GM12878 (cell line): ENCODE results near the gene UBQLN1. TPM values are rescaled to one million over a fixed set of nuclear protein-coding genes. Genes with fewer than 3 reads are reported as not detected.

Experiments used
- ATAC-seq: fragments of 200-7000 bp; cut with Tn5 transposase; 3 replicates; pipeline ENCODE4 v1.9.1; 2020; ENCODE audit warnings: mild to moderate bottlenecking, moderate library complexity
- BruUV-seq: library from RNA; stranded (reverse); fragments of 400-500 nt; replicated peaks from 2 replicates; lab custom pipeline; 2021; lab: Mats Ljungman, UMichigan
- CTCF ChIA-PET: fragments of 300-600 bp; sonication (Branson Sonifier 250); formaldehyde crosslinking; extraction: SDS; loops from one replicate; lab custom pipeline; 2021; ENCODE audit warnings: inconsistent platforms; lab: Yijun Ruan, JAX
- POLR2A ChIA-PET: fragments of 350-600 bp; formaldehyde crosslinking; extraction: SDS; loops from one replicate; lab custom pipeline; 2021; ENCODE audit warnings: inconsistent platforms; lab: Charles Lee
- RAD21 ChIA-PET: fragments of 300-600 bp; sonication (Branson Sonifier 250); formaldehyde crosslinking; loops from one replicate; lab custom pipeline; 2023; ENCODE audit warnings: antibody characterized with exemption; ENCODE audit not compliant: unreplicated experiment; lab: Charles Lee
- SMC1A ChIA-PET: fragments of 300-600 bp; sonication (Branson Sonifier 250); formaldehyde crosslinking; loops from one replicate; lab custom pipeline; 2023; ENCODE audit not compliant: unreplicated experiment, uncharacterized antibody; lab: Charles Lee
- DNase-seq: peaks from one replicate; pipeline ENCODE4 v3.0.0-alpha.2; 2011; ENCODE audit warnings: low read depth, low spot score
- FAIRE-seq: peaks from 3 replicates; lab custom pipeline; 2011; peaks lifted over from hg19 to GRCh38; lab: Jason Lieb, UNC
- H2AFZ ChIP-seq: 2 replicates; pipeline ENCODE4 v1.6.0; 2011; ENCODE audit warnings: low read depth, low read length, control low read depth; ENCODE audit not compliant: control insufficient read depth
- H3K27ac ChIP-seq: 2 replicates; pipeline ENCODE4 v1.5.1; 2011; ENCODE audit warnings: control low read depth; ENCODE audit not compliant: control insufficient read depth, insufficient read depth
- H3K27me3 ChIP-seq, 2 experiments: replicated peaks in 1 of 2; 2 replicates each; pipeline versions ENCODE4 v1.6.0 to v1.6.1; 2011; ENCODE audit warnings: low read length in 1 of 2; ENCODE audit not compliant: control insufficient read depth in 2 of 2, insufficient read depth in 2 of 2
- H3K36me3 ChIP-seq, 2 experiments: 2 replicates each; pipeline ENCODE4 v1.5.1; 2011; ENCODE audit warnings: low read length in 1 of 2; ENCODE audit not compliant: control insufficient read depth in 2 of 2, insufficient read depth in 2 of 2
- H3K4me1 ChIP-seq: 2 replicates; pipeline ENCODE4 v1.6.1; 2011; ENCODE audit warnings: mild to moderate bottlenecking, low read length, moderate library complexity, mixed read lengths; ENCODE audit not compliant: control insufficient read depth, insufficient read depth
- H3K4me2 ChIP-seq: 2 replicates; pipeline ENCODE4 v1.6.0; 2011; ENCODE audit warnings: control low read depth; ENCODE audit not compliant: control insufficient read depth, insufficient read depth
- H3K4me3 ChIP-seq: fragments of 200-600 bp; sonication (generic); 2 replicates; pipeline ENCODE4 v1.5.1; 2016
- H3K79me2 ChIP-seq: 2 replicates; pipeline ENCODE4 v1.6.0; 2011; ENCODE audit warnings: low read length; ENCODE audit not compliant: control insufficient read depth, insufficient read depth
- H3K9ac ChIP-seq: 2 replicates; pipeline ENCODE4 v1.8.0; 2011; ENCODE audit warnings: low read length, control low read depth, mixed read lengths; ENCODE audit not compliant: control insufficient read depth, insufficient read depth
- H3K9me3 ChIP-seq: replicated peaks from 3 replicates; pipeline ENCODE4 v1.5.1; 2011; ENCODE audit warnings: mild to moderate bottlenecking, low read length; ENCODE audit not compliant: control insufficient read depth, insufficient read depth
- H4K20me1 ChIP-seq: 2 replicates; pipeline ENCODE4 v1.6.0; 2011; ENCODE audit not compliant: control insufficient read depth, insufficient read depth
- CHD4 ChIP-seq: fragments of 200-600 bp; sonication (generic); IDR thresholded peaks from 2 replicates; pipeline ENCODE4 v1.6.1; 2016; ENCODE audit warnings: mild to moderate bottlenecking
- EZH2 ChIP-seq: IDR thresholded peaks from 2 replicates; pipeline ENCODE4 v1.6.1; 2012; ENCODE audit warnings: low read depth, mild to moderate bottlenecking, control low read depth, inconsistent platforms, low read length, borderline replicate concordance; ENCODE audit not compliant: control insufficient read depth
- IKZF1 ChIP-seq: fragments of 450-650 bp; conservative IDR thresholded peaks from 2 replicates; pipeline ENCODE4 v1.6.1; 2017; ENCODE audit warnings: antibody characterized with exemption, mild to moderate bottlenecking
- IRF4 ChIP-seq: IDR thresholded peaks from 2 replicates; pipeline ENCODE4 v1.6.1; 2011; ENCODE audit warnings: low read depth, low read length
- LARP7 ChIP-seq: fragments of 450-650 bp; IDR thresholded peaks from 2 replicates; pipeline ENCODE4 v1.6.1; 2017; ENCODE audit warnings: mild to moderate bottlenecking
- MEF2B ChIP-seq: fragments of 450-650 bp; IDR thresholded peaks from 2 replicates; pipeline ENCODE4 v1.6.1; 2018; ENCODE audit warnings: mild to moderate bottlenecking, moderate library complexity; ENCODE audit not compliant: partially characterized antibody, poor library complexity, severe bottlenecking
- MXI1 ChIP-seq: fragments of 150-350 bp; IDR thresholded peaks from 2 replicates; pipeline ENCODE4 v1.6.1; 2011; ENCODE audit warnings: low read depth, mild to moderate bottlenecking, inconsistent platforms, low read length, improper control_type of control experiment
- NBN ChIP-seq: fragments of 450-650 bp; IDR thresholded peaks from 2 replicates; pipeline ENCODE4 v1.6.1; 2016
- NFYB ChIP-seq: IDR thresholded peaks from 2 replicates; pipeline ENCODE4 v1.6.1; 2011; ENCODE audit warnings: low read depth, mild to moderate bottlenecking, low read length, improper control_type of control experiment, moderate library complexity; ENCODE audit not compliant: insufficient read depth
- NR2C2 ChIP-seq: IDR thresholded peaks from 2 replicates; pipeline ENCODE4 v1.6.1; 2011; ENCODE audit warnings: borderline replicate concordance, low read depth; ENCODE audit not compliant: control insufficient read depth, insufficient read length
- POLR2A ChIP-seq: IDR thresholded peaks from 2 replicates; pipeline ENCODE4 v1.6.1; 2011; ENCODE audit warnings: low read depth, mild to moderate bottlenecking, low read length
- RAD51 ChIP-seq: fragments of 450-650 bp; IDR thresholded peaks from 2 replicates; pipeline ENCODE4 v1.6.1; 2016; ENCODE audit warnings: moderate library complexity, mild to moderate bottlenecking, inconsistent platforms
- RCOR1 ChIP-seq: conservative IDR thresholded peaks from 2 replicates; pipeline ENCODE4 v1.6.1; 2012; ENCODE audit warnings: low read depth, low read length, improper control_type of control experiment
- RFX5 ChIP-seq: IDR thresholded peaks from 2 replicates; pipeline ENCODE4 v1.6.1; 2011; ENCODE audit warnings: low read depth, low read length, improper control_type of control experiment
- SREBF2 ChIP-seq: IDR thresholded peaks from 2 replicates; pipeline ENCODE4 v1.6.1; 2012; ENCODE audit warnings: mild to moderate bottlenecking, low read length
- YBX1 ChIP-seq: fragments of 450-650 bp; IDR thresholded peaks from 2 replicates; pipeline ENCODE4 v1.6.1; 2016; ENCODE audit warnings: antibody characterized with exemption
- ZNF622 ChIP-seq: fragments of 450-650 bp; IDR thresholded peaks from 2 replicates; pipeline ENCODE4 v1.6.1; 2017; ENCODE audit warnings: mild to moderate bottlenecking, inconsistent platforms
- WGBS: methylation state at CpG from one replicate; pipeline ENCODE4 v1.1.6; 2016; ENCODE audit warnings: low lambda C conversion rate; ENCODE audit not compliant: insufficient replicate concordance, insufficient coverage; ENCODE audit errors: missing lambda C conversion rate; 5-methylcytosine and 5-hydroxymethylcytosine counted together
- in situ Hi-C: fragments of 300-500 bp; cut with MboI; formaldehyde crosslinking; loops from 9 replicates; pipeline ENCODE4 v1.14.3; 2018; ENCODE audit warnings: mixed read lengths
- intact Hi-C: fragments of 100-400 bp; cut with micrococcal nuclease; formaldehyde crosslinking; loops from one replicate; pipeline ENCODE4 v1.14.2; 2022; ENCODE audit not compliant: unreplicated experiment
- polyA plus RNA-seq, 11 experiments: library from polyadenylated mRNA; depleted of rRNA in 4 of 11; unstranded in 6 of 11; stranded (reverse) in 5 of 11; fragments of >200 nt; fragmentation: Nextera tagmentation in 4 of 11; fragmentation: Illumina TruSeq in 1 of 11; extraction: Ambion mirVana in 4 of 11; extraction: Trizol in 1 of 11; gene quantifications; 1 replicate in 1 of 11; 2 replicates in 10 of 11; pipeline versions ENCODE4 v1.2.1 to v1.2.3, GENCODE V29; 2011 to 2016; ENCODE audit warnings: inconsistent platforms in 2 of 11, missing spikeins in 2 of 11, low read depth in 1 of 11
- total RNA-seq, 4 experiments: library from RNA; depleted of rRNA in 3 of 4; stranded (reverse); fragments of >200 nt in 3 of 4; fragmentation: Illumina TruSeq in 1 of 4; extraction: Trizol in 1 of 4; gene quantifications; 2 replicates each; pipeline versions ENCODE4 v1.2.1 to v1.2.3, GENCODE V29; 2013 to 2021
- TF ChIP-seq, protein P1 (sequence below): IDR thresholded peaks from 2 replicates; pipeline ENCODE4 v1.6.1; 2012; ENCODE audit warnings: low read depth, low read length, improper control_type of control experiment
- TF ChIP-seq, protein P2 (sequence below): IDR thresholded peaks from 2 replicates; pipeline ENCODE4 v1.6.1; 2011; ENCODE audit warnings: mild to moderate bottlenecking, low read depth, low read length, moderate library complexity; ENCODE audit not compliant: insufficient replicate concordance

Gene UBQLN1
- total and polyA plus RNA-seq, 10 of the 15 experiments (the other 5 are each of a cell fraction or from before 2014, with no cell fraction given): 12.4 to 118 (median 66.1) TPM

DNA sequence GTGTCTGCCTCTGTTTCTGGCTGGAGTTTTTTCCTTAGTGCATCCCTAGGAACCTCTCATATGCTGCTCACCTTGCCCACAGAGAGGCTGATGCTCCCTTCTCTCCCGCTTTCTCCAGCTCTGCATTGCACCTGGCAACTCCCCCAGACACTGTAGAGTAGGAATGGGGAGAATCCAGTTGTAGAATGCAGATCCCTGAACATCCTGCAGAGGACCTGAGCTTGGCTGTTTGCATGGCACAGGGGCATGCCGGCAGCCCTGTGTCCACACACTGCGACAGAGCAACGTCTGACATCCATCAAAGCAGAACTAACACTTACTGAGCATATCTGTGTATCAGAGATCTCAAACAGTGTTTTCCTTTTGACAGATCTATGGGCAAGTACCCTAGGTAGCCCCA is 65.0 kb downstream of the UBQLN1 start:
- Histone ChIP-seq H3K4me1 (no peaks in the 10 kb centered on the region), H3K9me3 (no peaks in the 10 kb centered on the region), H3K27me3 (no peaks in the 10 kb centered on the region), H3K27ac (no peak overlapping the region), H3K36me3 (peaks cover 0 to 7% of the 10 kb centered on the region in 2 experiments; a peak in 3 of 4 replicates)
- no peak for FAIRE-seq
- no TSS peak for BruUV-seq
- ChIA-PET CTCF (interaction anchor here (2.6 kb wide), 1 partner anchor 22 kb away, joined by 13 read pairs; no protein-coding TSS in a partner anchor), POLR2A (no interaction called here)
- DNase-seq: no peak
- WGBS: 79% methylated on average over 4 of the region's 4 CpGs
- in situ Hi-C loops: no loop called here
- TF ChIP-seq YBX1 (no peak), CHD4 (no peak), RCOR1 (no peak), MXI1 (no peak), POLR2A (no peak; the same call in 1 of the 2 replicates), NFYB (no peak), EZH2 (no peak), NR2C2 (no peak), IRF4 (no peak), ZNF622 (no peak), LARP7 (no peak), IKZF1 (no peak), SREBF2 (no peak), NBN (no peak), MEF2B (no peak), RAD51 (no peak), RFX5 (no peak)
- TF ChIP-seq, protein P1, sequence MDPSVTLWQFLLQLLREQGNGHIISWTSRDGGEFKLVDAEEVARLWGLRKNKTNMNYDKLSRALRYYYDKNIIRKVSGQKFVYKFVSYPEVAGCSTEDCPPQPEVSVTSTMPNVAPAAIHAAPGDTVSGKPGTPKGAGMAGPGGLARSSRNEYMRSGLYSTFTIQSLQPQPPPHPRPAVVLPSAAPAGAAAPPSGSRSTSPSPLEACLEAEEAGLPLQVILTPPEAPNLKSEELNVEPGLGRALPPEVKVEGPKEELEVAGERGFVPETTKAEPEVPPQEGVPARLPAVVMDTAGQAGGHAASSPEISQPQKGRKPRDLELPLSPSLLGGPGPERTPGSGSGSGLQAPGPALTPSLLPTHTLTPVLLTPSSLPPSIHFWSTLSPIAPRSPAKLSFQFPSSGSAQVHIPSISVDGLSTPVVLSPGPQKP: no peak
- TF ChIP-seq, protein P2, sequence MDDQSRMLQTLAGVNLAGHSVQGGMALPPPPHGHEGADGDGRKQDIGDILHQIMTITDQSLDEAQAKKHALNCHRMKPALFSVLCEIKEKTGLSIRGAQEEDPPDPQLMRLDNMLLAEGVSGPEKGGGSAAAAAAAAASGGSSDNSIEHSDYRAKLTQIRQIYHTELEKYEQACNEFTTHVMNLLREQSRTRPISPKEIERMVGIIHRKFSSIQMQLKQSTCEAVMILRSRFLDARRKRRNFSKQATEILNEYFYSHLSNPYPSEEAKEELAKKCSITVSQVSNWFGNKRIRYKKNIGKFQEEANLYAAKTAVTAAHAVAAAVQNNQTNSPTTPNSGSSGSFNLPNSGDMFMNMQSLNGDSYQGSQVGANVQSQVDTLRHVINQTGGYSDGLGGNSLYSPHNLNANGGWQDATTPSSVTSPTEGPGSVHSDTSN: no peak
- TF ChIP-seq, all 136 proteins: peak for 0
- SMC1A ChIA-PET: interaction anchor here (0.8 to 0.9 kb wide), 2 partner anchors 10 to 13 kb away, joined by 3 read pairs; no protein-coding TSS in a partner anchor
- Histone ChIP-seq H4K20me1 (no peaks in the 10 kb centered on the region; the same call in 1 of the 2 replicates), H3K4me3 (no peak overlapping the region), H3K9ac (no peak overlapping the region), H2AFZ (no peak overlapping the region), H3K4me2 (no peak overlapping the region), H3K79me2 (no peaks in the 10 kb centered on the region)
- intact Hi-C loops: no loop called here
- no peak for ATAC-seq
- RAD21 ChIA-PET: no interaction called here
